Activated CD8-positive, alpha-beta memory T cell treated with anti-CD3 and anti-CD28 coated beads, Interleukin-2, amount 50 U/mL, for 24 hours (primary cell): ENCODE data around the gene ERMN.
"Not testable (repeated sequence)": the region's sequence is repeated elsewhere in the genome, so short reads cannot be mapped to it uniquely, and the experiment has no call there.

Experiments used
- DNase-seq: peaks from one replicate; pipeline ENCODE4 v3.0.0-alpha.2; 2020; ENCODE audit errors: extremely low read depth

ERMN gene

GRCh38 chr2:157292853-157293252 lies 32.8 kb downstream of the ERMN start:
- DNase-seq: no peak

- DNase-seq: no peak
Measured at GRCh38 chr2:157291018-157291417, 34.6 kb downstream of the ERMN start.

GRCh38 chr2:157290525-157290924 lies 35.1 kb downstream of the ERMN start:
- no peak for DNase-seq

GRCh38 chr2:157287160-157287559 lies 38.5 kb downstream of the ERMN start:
- DNase-seq: no peak

DNA sequence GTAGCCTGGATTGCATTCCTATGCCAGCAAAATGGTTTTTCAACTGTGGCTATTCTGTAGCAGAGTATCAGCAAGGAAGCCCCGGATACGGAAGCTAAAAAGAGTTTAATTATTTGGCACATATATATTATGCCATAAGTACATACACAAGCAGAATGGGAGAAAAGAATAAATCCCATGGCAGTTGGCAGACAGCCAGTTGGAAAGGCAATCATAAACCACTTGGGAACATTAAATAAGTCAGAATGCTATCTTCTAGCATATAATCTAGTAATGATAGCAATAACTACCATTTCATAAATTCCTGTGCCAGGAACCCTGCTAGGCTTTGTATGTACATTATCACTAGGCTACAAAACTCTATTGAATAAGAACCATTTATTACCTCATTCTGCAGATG lies 42.2 kb downstream of the ERMN start:
- DNase-seq: no peak

- DNase-seq: no peak
Measured at GRCh38 chr2:157281316-157281715, 44.3 kb downstream of the ERMN start.

DNA sequence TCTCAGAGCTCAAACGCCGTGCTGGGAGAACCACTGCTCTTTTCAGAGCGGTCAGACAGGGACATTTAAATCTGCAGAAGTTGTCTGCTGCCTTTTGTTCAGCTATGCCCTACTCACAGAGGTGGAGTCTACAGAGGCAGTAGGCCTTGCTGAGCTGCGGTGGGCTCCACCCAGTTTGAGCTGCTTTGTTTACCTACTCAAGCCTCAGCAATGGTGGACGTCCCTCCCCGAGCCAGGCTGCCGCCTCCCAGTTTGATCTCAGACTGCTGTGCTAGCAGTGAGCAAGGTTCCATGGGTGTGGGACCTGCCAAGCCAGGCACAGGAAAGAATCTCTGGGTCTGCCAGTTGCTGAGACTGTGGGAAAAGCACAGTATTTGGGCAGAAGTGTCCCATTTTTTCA lies 46.3 kb downstream of the ERMN start:
- not testable (repeated sequence) for DNase-seq

- no peak for DNase-seq
Measured at GRCh38 chr2:157271590-157272203, 53.9 kb downstream of the ERMN start.

DNA sequence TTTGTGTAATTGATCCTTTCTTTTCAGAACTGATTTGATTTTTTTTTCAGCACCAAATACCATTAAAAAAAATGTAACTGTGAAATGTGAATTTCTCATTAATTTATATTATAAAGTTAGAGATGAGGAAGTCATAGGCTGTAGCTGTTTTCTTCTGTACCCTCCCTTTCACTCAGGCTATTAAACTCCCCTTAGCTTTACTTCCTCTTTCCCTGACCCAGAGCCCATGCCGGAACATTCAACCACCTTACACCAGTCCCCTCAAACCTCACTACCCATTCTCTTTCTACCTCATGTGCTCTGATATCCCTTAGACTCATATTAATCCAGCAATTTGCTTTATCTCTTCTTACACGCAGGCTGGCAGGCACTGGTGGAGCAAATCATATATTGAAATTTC lies 55.7 kb downstream of the ERMN start:
- no peak for DNase-seq

DNA sequence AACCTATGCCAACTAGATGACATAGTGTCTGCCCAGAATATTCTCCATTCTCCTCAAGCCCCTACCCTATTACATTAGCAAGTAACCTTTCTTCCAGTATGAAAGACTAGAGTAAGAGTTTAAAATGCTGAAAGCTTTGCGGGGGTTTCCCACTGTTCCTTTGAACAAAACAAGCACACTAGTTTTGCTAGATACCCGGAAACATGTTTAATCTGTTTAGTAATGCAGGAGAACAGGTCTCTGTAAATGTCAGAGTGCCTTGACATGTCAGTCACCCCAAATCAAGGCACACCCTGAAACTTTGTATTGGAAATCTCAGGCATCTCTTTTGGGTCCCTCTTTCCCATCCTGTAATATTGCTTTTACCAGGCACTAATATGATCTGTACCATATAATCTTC lies 56.6 kb downstream of the ERMN start:
- no peak for DNase-seq
